IMR-90 (cell line): ENCODE measurements around the gene FAM20B. TPM values are rescaled to one million over a fixed set of nuclear protein-coding genes. Genes with fewer than 3 reads are reported as not detected.

Source experiments
- ATAC-seq: fragments of 200-7000 bp; cut with Tn5 transposase; 2 replicates; pipeline ENCODE4 v1.9.1; 2020; ENCODE audit warnings: low read depth, mild to moderate bottlenecking, moderate library complexity
- BruUV-seq: library from RNA; stranded (reverse); fragments of 400-500 nt; replicated peaks from 2 replicates; lab custom pipeline; 2021; lab: Mats Ljungman, UMichigan
- CTCF ChIA-PET: fragments of 300-600 bp; formaldehyde crosslinking; extraction: SDS; loops from one replicate; lab custom pipeline; 2021; ENCODE audit warnings: antibody characterized with exemption; lab: Yijun Ruan, JAX
- POLR2A ChIA-PET: fragments of 300-600 bp; sonication (Branson Sonifier 250); formaldehyde crosslinking; loops from one replicate; lab custom pipeline; 2022; ENCODE audit warnings: antibody characterized with exemption; ENCODE audit not compliant: unreplicated experiment; lab: Charles Lee
- DNase-seq: peaks from one replicate; pipeline ENCODE4 v3.0.0; 2013
- H2AFZ ChIP-seq: replicated peaks from 2 replicates; pipeline ENCODE3; 2013; ENCODE audit warnings: low read length, mild to moderate bottlenecking; ENCODE audit not compliant: poor library complexity
- H2AK5ac ChIP-seq: 2 replicates; pipeline ENCODE4 v1.6.1; 2013; ENCODE audit warnings: low read depth, low read length, inconsistent platforms
- H2AK9ac ChIP-seq: replicated peaks from 2 replicates; pipeline ENCODE3; 2013; ENCODE audit warnings: mild to moderate bottlenecking, low read depth, low read length, moderate library complexity; ENCODE audit not compliant: poor library complexity
- H2BK120ac ChIP-seq: 2 replicates; pipeline ENCODE4 v1.6.1; 2013; ENCODE audit warnings: low read depth, low read length, inconsistent platforms
- H2BK15ac ChIP-seq: 3 replicates; pipeline ENCODE4 v1.6.1; 2013; ENCODE audit warnings: low read depth, low read length, inconsistent platforms
- H2BK20ac ChIP-seq: 2 replicates; pipeline ENCODE4 v1.6.1; 2013; ENCODE audit warnings: low read depth, mild to moderate bottlenecking, inconsistent platforms, low read length, moderate library complexity
- H2BK5ac ChIP-seq: 2 replicates; pipeline ENCODE4 v1.6.1; 2013; ENCODE audit warnings: mild to moderate bottlenecking, low read depth, low read length, inconsistent platforms; ENCODE audit not compliant: poor library complexity, severe bottlenecking
- H3K14ac ChIP-seq: replicated peaks from 2 replicates; pipeline ENCODE4 v1.6.1; 2013; ENCODE audit warnings: low read depth, low read length, inconsistent platforms
- H3K18ac ChIP-seq: 2 replicates; pipeline ENCODE4 v1.6.1; 2013; ENCODE audit warnings: low read depth, low read length, control low read depth
- H3K23ac ChIP-seq: 2 replicates; pipeline ENCODE4 v1.6.1; 2013; ENCODE audit warnings: low read depth, low read length, inconsistent platforms
- H3K27ac ChIP-seq: 2 replicates; pipeline ENCODE4 v1.5.1; 2013; ENCODE audit warnings: mild to moderate bottlenecking, control low read depth, low read length; ENCODE audit not compliant: insufficient read depth
- H3K27me3 ChIP-seq: 2 replicates; pipeline ENCODE4 v1.6.1; 2013; ENCODE audit warnings: low read length; ENCODE audit not compliant: control insufficient read depth, insufficient read depth
- H3K36me3 ChIP-seq: 2 replicates; pipeline ENCODE4 v1.6.1; 2013; ENCODE audit warnings: low read length, mixed read lengths; ENCODE audit not compliant: control insufficient read depth, insufficient read depth
- H3K4ac ChIP-seq: 2 replicates; pipeline ENCODE4 v1.6.1; 2013; ENCODE audit warnings: low read depth, low read length, inconsistent platforms
- H3K4me1 ChIP-seq: 2 replicates; pipeline ENCODE4 v1.6.1; 2013; ENCODE audit warnings: low read length, mixed read lengths; ENCODE audit not compliant: control insufficient read depth, insufficient read depth
- H3K4me2 ChIP-seq: 2 replicates; pipeline ENCODE4 v1.6.1; 2013; ENCODE audit warnings: low read depth, mild to moderate bottlenecking, control low read depth, low read length, moderate library complexity
- H3K4me3 ChIP-seq: 2 replicates; pipeline ENCODE4 v1.5.1; 2013; ENCODE audit warnings: low read depth, mild to moderate bottlenecking, control low read depth, low read length, moderate library complexity; ENCODE audit not compliant: insufficient read depth
- H3K56ac ChIP-seq: 2 replicates; pipeline ENCODE4 v1.6.1; 2013; ENCODE audit warnings: low read length, inconsistent platforms; ENCODE audit not compliant: insufficient read depth; ENCODE audit errors: extremely low read depth
- H3K79me1 ChIP-seq, 2 experiments: 2 replicates each; pipeline ENCODE4 v1.6.1; 2013; ENCODE audit warnings: low read length in 2 of 2, inconsistent platforms in 1 of 2, low read depth in 1 of 2
- H3K9ac ChIP-seq: 2 replicates; pipeline ENCODE4 v1.6.1; 2013; ENCODE audit warnings: low read depth, low read length, control low read depth
- H3K9me1 ChIP-seq: 2 replicates; pipeline ENCODE4 v1.6.1; 2013; ENCODE audit warnings: low read length, inconsistent platforms; ENCODE audit not compliant: insufficient read depth
- H3K9me3 ChIP-seq: 2 replicates; pipeline ENCODE4 v1.6.1; 2013; ENCODE audit warnings: low read length; ENCODE audit not compliant: control insufficient read depth, insufficient read depth
- H4K20me1 ChIP-seq: 2 replicates; pipeline ENCODE4 v1.6.1; 2013; ENCODE audit warnings: low read length, inconsistent platforms; ENCODE audit not compliant: insufficient read depth
- H4K5ac ChIP-seq: 2 replicates; pipeline ENCODE4 v1.6.1; 2013; ENCODE audit warnings: mild to moderate bottlenecking, low read depth, low read length, control low read depth
- H4K8ac ChIP-seq, 2 experiments: 2 replicates each; pipeline ENCODE4 v1.6.1; 2013; ENCODE audit warnings: low read depth in 2 of 2, low read length in 2 of 2, control low read depth in 1 of 2, inconsistent platforms in 1 of 2
- H4K91ac ChIP-seq: 2 replicates; pipeline ENCODE4 v1.6.1; 2013; ENCODE audit warnings: low read depth, low read length, inconsistent platforms; ENCODE audit not compliant: insufficient read depth
- BHLHE40 ChIP-seq: fragments of 150-350 bp; IDR thresholded peaks from 2 replicates; pipeline ENCODE4 v1.6.1; 2016; ENCODE audit warnings: mild to moderate bottlenecking, low read depth, low read length
- CEBPB ChIP-seq: IDR thresholded peaks from 2 replicates; pipeline ENCODE4 v1.6.1; 2012; ENCODE audit warnings: low read depth, low read length, improper control_type of control experiment
- CHD1 ChIP-seq: IDR thresholded peaks from 2 replicates; pipeline ENCODE4 v1.6.1; 2012; ENCODE audit warnings: low read depth, low read length, improper control_type of control experiment
- ELK1 ChIP-seq: fragments of 150-350 bp; IDR thresholded peaks from 2 replicates; pipeline ENCODE4 v1.6.1; 2016; ENCODE audit warnings: low read depth, mild to moderate bottlenecking, low read length, moderate library complexity, borderline replicate concordance
- FOS ChIP-seq: fragments of 150-350 bp; IDR thresholded peaks from 2 replicates; pipeline ENCODE4 v1.6.1; 2016; ENCODE audit warnings: low read depth, low read length
- MAFK ChIP-seq: IDR thresholded peaks from 2 replicates; pipeline ENCODE4 v1.6.1; 2012; ENCODE audit warnings: low read depth, low read length, improper control_type of control experiment
- MAZ ChIP-seq: IDR thresholded peaks from 2 replicates; pipeline ENCODE4 v1.6.1; 2012; ENCODE audit warnings: low read depth, mild to moderate bottlenecking, low read length, improper control_type of control experiment, moderate library complexity, borderline replicate concordance
- MXI1 ChIP-seq: IDR thresholded peaks from 2 replicates; pipeline ENCODE4 v1.6.1; 2012; ENCODE audit warnings: low read depth, mild to moderate bottlenecking, low read length, moderate library complexity, borderline replicate concordance
- NFE2L2 ChIP-seq: fragments of 150-350 bp; IDR thresholded peaks from 2 replicates; pipeline ENCODE4 v1.6.1; 2016; ENCODE audit warnings: low read depth, mild to moderate bottlenecking, low read length
- POLR2A ChIP-seq: IDR thresholded peaks from 2 replicates; pipeline ENCODE4 v1.6.1; 2012; ENCODE audit warnings: mild to moderate bottlenecking, low read depth, low read length
- RAD21 ChIP-seq: IDR thresholded peaks from 2 replicates; pipeline ENCODE4 v1.6.1; 2012; ENCODE audit warnings: low read length, improper control_type of control experiment
- RCOR1 ChIP-seq: IDR thresholded peaks from 2 replicates; pipeline ENCODE4 v1.6.1; 2012; ENCODE audit warnings: mild to moderate bottlenecking, low read length, improper control_type of control experiment; ENCODE audit not compliant: insufficient replicate concordance
- RFX5 ChIP-seq: IDR thresholded peaks from 2 replicates; pipeline ENCODE4 v1.8.0; 2012; ENCODE audit warnings: low read depth, mild to moderate bottlenecking, low read length, moderate library complexity
- SMC3 ChIP-seq: fragments of 150-350 bp; IDR thresholded peaks from 2 replicates; pipeline ENCODE4 v1.6.1; 2016; ENCODE audit warnings: low read depth, mild to moderate bottlenecking, antibody characterized with exemption, low read length, moderate library complexity
- WGBS, 2 experiments: methylation state at CpG; one replicate each; pipeline versions ENCODE4 v1.1.5 to v1.1.7; 2013; ENCODE audit warnings: missing lambda C conversion rate in 2 of 2; ENCODE audit not compliant: insufficient read length in 1 of 2; ENCODE audit errors: extremely low coverage in 2 of 2; 5-methylcytosine and 5-hydroxymethylcytosine counted together
- dilution Hi-C: fragments of 300-500 bp; cut with HindIII; formaldehyde crosslinking; loops from one replicate; pipeline ENCODE4 v1.14.3; 2018; ENCODE audit warnings: low sequenced_read_pairs; ENCODE audit not compliant: unreplicated experiment
- in situ Hi-C: fragments of 300-500 bp; cut with MboI; formaldehyde crosslinking; loops from 3 replicates; pipeline ENCODE4 v1.14.3; 2019; ENCODE audit warnings: low sequenced_read_pairs, inconsistent platforms, mixed read lengths
- intact Hi-C: fragments of 100-400 bp; cut with micrococcal nuclease; formaldehyde crosslinking; loops from 2 replicates; pipeline ENCODE4 v1.10.0; 2022
- polyA plus RNA-seq, 3 experiments: library from polyadenylated mRNA; depleted of rRNA; stranded (reverse); fragments of >200 nt; gene quantifications; 2 replicates each; pipeline ENCODE4 v1.2.3, GENCODE V29; 2012; ENCODE audit warnings: low replicate concordance in 1 of 3
- total RNA-seq: library from RNA; depleted of rRNA; stranded (reverse); fragments of >200 nt; gene quantifications from 2 replicates; pipeline ENCODE4 v1.2.3, GENCODE V29; 2012
- TF ChIP-seq, protein P1 (sequence below): fragments of 150-350 bp; IDR thresholded peaks from 2 replicates; pipeline ENCODE4 v1.6.1; 2017; ENCODE audit warnings: mild to moderate bottlenecking, antibody characterized with exemption, low read length, low read depth
- TF ChIP-seq, protein P2 (sequence below): conservative IDR thresholded peaks from 2 replicates; pipeline ENCODE4 v1.5.1; 2012; ENCODE audit warnings: mild to moderate bottlenecking, low read depth, low read length, improper control_type of control experiment

FAM20B gene
- total and polyA plus RNA-seq, 2 of the 4 experiments (the other 2 are of a cell fraction), result 17.1 to 38.4 TPM

DNA sequence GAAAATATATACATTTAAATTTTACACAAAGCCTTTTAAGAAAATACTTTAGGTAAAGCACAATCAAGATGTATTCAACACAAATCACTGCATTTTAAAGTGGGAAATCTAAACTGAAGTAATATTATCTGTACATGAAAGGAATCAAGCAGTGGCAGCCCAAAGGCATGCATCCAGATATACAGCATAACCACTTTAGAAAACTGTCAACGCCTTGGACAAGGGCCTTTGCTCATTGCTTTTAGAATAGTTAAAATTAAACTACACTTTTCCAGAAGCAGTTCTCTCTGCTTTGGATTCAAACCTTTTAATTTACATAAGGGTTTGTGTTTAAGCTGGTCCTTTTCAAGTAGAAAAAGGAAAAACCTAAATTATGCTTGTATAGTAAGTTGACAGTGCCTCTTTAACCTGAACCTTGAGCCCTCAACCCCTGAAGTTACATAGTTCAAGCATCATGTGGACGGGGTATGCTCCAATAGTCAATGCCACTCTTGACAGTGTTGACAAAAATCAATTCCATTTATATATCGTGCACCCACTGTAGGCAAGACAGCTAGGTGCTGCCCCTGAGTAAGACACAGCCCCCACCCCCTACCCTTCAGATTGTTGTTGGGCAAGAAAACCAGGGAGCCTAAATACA, 79.0 kb downstream of the FAM20B start:
- dilution Hi-C loops, result no loop called here
- Histone ChIP-seq H3K23ac (no peak overlapping the region), H2AK9ac (no peak overlapping the region), H2BK120ac (no peak overlapping the region), H3K9me3 (no peaks in the 10 kb centered on the region), H3K56ac (no peak overlapping the region), H2BK5ac (no peak overlapping the region), H4K20me1 (peaks cover 35% of the 10 kb centered on the region), H4K5ac (no peak overlapping the region), H3K9me1 (peaks cover 10% of the 10 kb centered on the region), H3K79me1 (peaks cover 41 to 76% of the 10 kb centered on the region in 2 experiments), H3K4ac (no peak overlapping the region), H2AFZ (no peak overlapping the region), H3K36me3 (peaks cover 34% of the 10 kb centered on the region), H3K9ac (no peak overlapping the region), H4K91ac (no peak overlapping the region), H2BK20ac (no peak overlapping the region), H3K4me1 (peaks cover 10% of the 10 kb centered on the region), H2AK5ac (no peak overlapping the region), H3K27ac (no peak overlapping the region), H3K4me3 (no peak overlapping the region), H3K14ac (no peak overlapping the region), H3K18ac (no peak overlapping the region), H2BK15ac (no peak overlapping the region), H3K27me3 (no peaks in the 10 kb centered on the region), H4K8ac (no peak overlapping the region), H3K4me2 (no peak overlapping the region)
- DNase-seq (no peak), ATAC-seq (no peak)
- intact Hi-C loops, result loop anchor here (1.0 kb wide), 1 partner anchor 23 kb away; no protein-coding TSS in a partner anchor
- in situ Hi-C loops, result no loop called here
- POLR2A ChIA-PET, result no interaction called here
- BruUV-seq, result no TSS peak
- CTCF ChIA-PET, result interaction anchor here (0.5 to 0.6 kb wide), 2 partner anchors 104 to 1923 kb away, joined by 3 to 5 read pairs; no protein-coding TSS in a partner anchor
- WGBS, 2 experiments, result 88% methylated on average over 2 of the region's 3 CpGs; no CpG with 5 or more reads in 1 of the 2 experiments
- no peak for TF ChIP-seq CHD1
- TF ChIP-seq CEBPB, result no peak
- no peak for TF ChIP-seq RFX5
- TF ChIP-seq BHLHE40, result no peak
- TF ChIP-seq MXI1, result no peak
- TF ChIP-seq MAZ, result no peak
- no peak for TF ChIP-seq FOS
- TF ChIP-seq RAD21, result no peak
- TF ChIP-seq RCOR1, result no peak
- TF ChIP-seq MAFK, result no peak
- TF ChIP-seq ELK1, result no peak
- no peak for TF ChIP-seq POLR2A
- TF ChIP-seq, protein P1, sequence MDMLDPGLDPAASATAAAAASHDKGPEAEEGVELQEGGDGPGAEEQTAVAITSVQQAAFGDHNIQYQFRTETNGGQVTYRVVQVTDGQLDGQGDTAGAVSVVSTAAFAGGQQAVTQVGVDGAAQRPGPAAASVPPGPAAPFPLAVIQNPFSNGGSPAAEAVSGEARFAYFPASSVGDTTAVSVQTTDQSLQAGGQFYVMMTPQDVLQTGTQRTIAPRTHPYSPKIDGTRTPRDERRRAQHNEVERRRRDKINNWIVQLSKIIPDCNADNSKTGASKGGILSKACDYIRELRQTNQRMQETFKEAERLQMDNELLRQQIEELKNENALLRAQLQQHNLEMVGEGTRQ, result no peak
- TF ChIP-seq, protein P2, sequence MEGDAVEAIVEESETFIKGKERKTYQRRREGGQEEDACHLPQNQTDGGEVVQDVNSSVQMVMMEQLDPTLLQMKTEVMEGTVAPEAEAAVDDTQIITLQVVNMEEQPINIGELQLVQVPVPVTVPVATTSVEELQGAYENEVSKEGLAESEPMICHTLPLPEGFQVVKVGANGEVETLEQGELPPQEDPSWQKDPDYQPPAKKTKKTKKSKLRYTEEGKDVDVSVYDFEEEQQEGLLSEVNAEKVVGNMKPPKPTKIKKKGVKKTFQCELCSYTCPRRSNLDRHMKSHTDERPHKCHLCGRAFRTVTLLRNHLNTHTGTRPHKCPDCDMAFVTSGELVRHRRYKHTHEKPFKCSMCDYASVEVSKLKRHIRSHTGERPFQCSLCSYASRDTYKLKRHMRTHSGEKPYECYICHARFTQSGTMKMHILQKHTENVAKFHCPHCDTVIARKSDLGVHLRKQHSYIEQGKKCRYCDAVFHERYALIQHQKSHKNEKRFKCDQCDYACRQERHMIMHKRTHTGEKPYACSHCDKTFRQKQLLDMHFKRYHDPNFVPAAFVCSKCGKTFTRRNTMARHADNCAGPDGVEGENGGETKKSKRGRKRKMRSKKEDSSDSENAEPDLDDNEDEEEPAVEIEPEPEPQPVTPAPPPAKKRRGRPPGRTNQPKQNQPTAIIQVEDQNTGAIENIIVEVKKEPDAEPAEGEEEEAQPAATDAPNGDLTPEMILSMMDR, result no peak
- no peak for TF ChIP-seq SMC3
- TF ChIP-seq NFE2L2, result no peak
